ENCODE measurements around the gene CXCR2. TPM values are rescaled to one million over a fixed set of nuclear protein-coding genes. Genes with fewer than 3 reads are reported as not detected.

CXCR2 gene
- not detected for total RNA-seq
- polyA plus RNA-seq: not detected

DNA sequence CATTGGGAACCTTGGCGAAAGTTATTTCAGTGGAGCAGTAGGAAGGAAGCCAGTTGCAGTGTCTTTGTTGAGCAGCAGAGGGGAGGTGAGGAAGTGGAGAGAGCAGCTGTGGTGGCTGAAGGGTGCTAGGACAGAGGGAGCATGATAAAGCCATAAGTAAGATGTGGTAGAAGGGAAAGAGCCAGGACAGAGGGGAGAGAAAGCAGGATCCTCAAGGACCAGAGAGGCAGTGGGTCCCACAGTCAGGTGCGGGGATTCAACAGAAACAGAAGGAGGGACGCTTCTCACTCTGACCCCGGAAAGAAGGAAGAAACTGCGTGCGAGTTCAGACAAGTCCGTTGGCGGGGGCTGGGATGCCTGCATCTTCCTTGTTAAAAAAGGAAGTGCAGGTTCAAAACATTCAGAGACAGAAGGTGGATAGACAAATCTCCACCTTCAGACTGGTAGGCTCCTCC lies at the start of gene CXCR2:
TSS of gene CXCR2 (plus strand) at position 403 of the 455 bp plus-strand sequence. CDS start 8,774 bp downstream, outside the sequence.
- no peak within 1 kb of the TSS for H3K4me3 ChIP-seq (ENCODE audit: low read length in 2 of 2)
- ChIA-PET POLR2A (ENCODE audit: partially characterized antibody) (no interaction called here), CTCF (ENCODE audit: partially characterized antibody) (no interaction called here)
- DNase-seq: no peak
- H3K27me3 ChIP-seq (ENCODE audit: insufficient read depth, low read length): no peaks in the 10 kb centered on the region
- Mint-ChIP-seq H3K27ac (peak within 1 kb of the TSS in 2 of 7 donors; percentile 6 to 58), H3K4me1 (peaks cover 4 to 8% (median 5%) of the 10 kb centered on the region in 4 donors), H3K4me3 (peak within 1 kb of the TSS in 3 of 8 donors; percentile 27 to 70 (median 54)), H3K27me3 (peaks cover 13 to 26% of the 10 kb centered on the region in 2 donors), H3K9me3 (peaks cover 2 to 31% (median 19%) of the 10 kb centered on the region in 8 donors), H3K36me3 (peaks cover 0 to 6% of the 10 kb centered on the region in 2 donors)
- H3K27ac ChIP-seq (ENCODE audit: low read depth, low read length): no peak within 1 kb of the TSS
- intact Hi-C loops (cut with micrococcal nuclease): no loop called here
- peaks cover 0 to 3% of the 10 kb centered on the region in 2 donors for H3K9me3 ChIP-seq (ENCODE audit: control insufficient read depth in 1 of 2, low read length in 2 of 2)
- H3K4me1 ChIP-seq (ENCODE audit: insufficient read depth, low read length): no peaks in the 10 kb centered on the region
- H3K36me3 ChIP-seq (ENCODE audit: insufficient read depth, low read length): no peaks in the 10 kb centered on the region

- CTCF ChIA-PET (ENCODE audit: partially characterized antibody): interaction anchor here (2.2 kb wide), 1 partner anchor 8 kb away, joined by 11 read pairs; the partner anchor contains the start of gene RUFY4
- POLR2A ChIA-PET (ENCODE audit: partially characterized antibody): no interaction called here
- H3K27me3 ChIP-seq (ENCODE audit: insufficient read depth, low read length): no peaks in the 10 kb centered on the region
- H3K4me3 Mint-ChIP-seq: no peak overlapping the region
- H3K36me3 Mint-ChIP-seq: no peaks in the 10 kb centered on the region
- no peak overlapping the region for H3K27ac ChIP-seq (ENCODE audit: low read depth, low read length)
- peaks cover 0 to 2% (median 0%) of the 10 kb centered on the region in 8 donors for H3K9me3 Mint-ChIP-seq
- H3K27ac Mint-ChIP-seq: no peak overlapping the region
- H3K4me1 Mint-ChIP-seq: no peaks in the 10 kb centered on the region
- no peaks in the 10 kb centered on the region for H3K9me3 ChIP-seq (ENCODE audit: control insufficient read depth in 1 of 2, low read length in 2 of 2)
- H3K4me3 ChIP-seq (ENCODE audit: low read length in 2 of 2): no peak overlapping the region
- DNase-seq: no peak
- peaks cover 3 to 10% of the 10 kb centered on the region in 2 donors for H3K27me3 Mint-ChIP-seq
- H3K36me3 ChIP-seq (ENCODE audit: insufficient read depth, low read length): no peaks in the 10 kb centered on the region
- peaks cover 5% of the 10 kb centered on the region for H3K4me1 ChIP-seq (ENCODE audit: insufficient read depth, low read length)
- intact Hi-C loops (cut with micrococcal nuclease): no loop called here
These were observed 48.2 kb upstream of the CXCR2 start for GRCh38 chr2:218077464-218078216.

DNA sequence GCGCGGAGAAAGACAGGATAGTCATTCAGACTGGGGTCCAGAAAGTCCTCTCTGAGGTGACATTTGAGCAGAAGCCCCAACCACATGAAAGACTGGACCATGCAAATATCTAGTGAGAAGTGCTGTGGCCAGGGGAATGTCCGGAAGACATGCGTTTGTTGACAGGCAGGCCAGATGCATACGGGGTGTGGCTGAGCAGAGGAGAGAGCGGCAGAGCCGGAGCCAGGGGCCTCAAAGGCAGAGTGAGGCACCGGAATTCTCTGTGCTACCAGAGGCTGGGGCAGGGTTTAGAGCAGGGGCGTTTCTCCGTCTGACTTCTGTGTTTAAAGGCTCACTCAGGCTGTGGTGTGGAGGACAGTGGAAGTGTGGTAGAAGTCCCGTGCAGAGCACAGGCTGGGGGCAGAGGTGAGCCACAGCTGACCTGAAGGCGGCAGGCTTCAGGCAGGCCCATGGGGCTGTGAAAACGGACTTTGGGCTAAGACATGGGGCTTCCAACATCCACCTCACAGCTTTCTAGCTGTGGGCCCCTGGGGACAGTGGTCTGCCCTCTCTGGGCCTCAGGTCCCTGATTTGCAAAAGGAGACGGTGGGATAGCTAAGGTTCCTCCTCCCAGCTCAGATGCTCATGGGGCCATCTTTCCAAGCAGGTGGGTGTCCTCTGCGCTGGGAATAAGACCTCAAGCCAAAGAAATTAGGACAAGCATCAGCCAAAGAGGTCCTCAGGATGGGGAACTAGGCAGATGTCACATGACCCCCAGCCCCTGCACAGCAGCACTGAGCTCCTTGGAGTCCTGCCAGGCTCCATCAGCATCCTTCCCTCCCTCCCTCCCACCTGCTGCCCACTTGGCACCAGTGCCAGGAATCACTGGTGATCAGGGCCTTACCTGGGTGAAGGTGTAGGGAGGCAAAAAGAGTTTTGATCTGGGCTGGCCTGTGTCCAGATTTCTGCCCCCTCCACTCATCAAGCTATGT lies 45.6 kb upstream of the CXCR2 start:
- ChIA-PET CTCF (ENCODE audit: partially characterized antibody) (interaction anchor here (0.8 to 2.2 kb wide), 2 partner anchors 11 kb away, joined by 5 to 11 read pairs; partner anchors contain the start of gene RUFY4), POLR2A (ENCODE audit: partially characterized antibody) (no interaction called here)
- no peaks in the 10 kb centered on the region for H3K9me3 ChIP-seq (ENCODE audit: control insufficient read depth in 1 of 2, low read length in 2 of 2)
- Mint-ChIP-seq H3K4me3 (no peak overlapping the region), H3K27me3 (peaks cover 5 to 6% of the 10 kb centered on the region in 2 donors), H3K27ac (peak overlapping the region in 1 of 7 donors; percentile 13), H3K9me3 (peaks cover 0 to 3% (median 2%) of the 10 kb centered on the region in 8 donors), H3K36me3 (no peaks in the 10 kb centered on the region), H3K4me1 (no peaks in the 10 kb centered on the region)
- H3K27me3 ChIP-seq (ENCODE audit: insufficient read depth, low read length): no peaks in the 10 kb centered on the region
- no peak overlapping the region for H3K27ac ChIP-seq (ENCODE audit: low read depth, low read length)
- DNase-seq: no peak
- H3K4me1 ChIP-seq (ENCODE audit: insufficient read depth, low read length): no peaks in the 10 kb centered on the region
- H3K36me3 ChIP-seq (ENCODE audit: insufficient read depth, low read length): no peaks in the 10 kb centered on the region
- no peak overlapping the region for H3K4me3 ChIP-seq (ENCODE audit: low read length in 2 of 2)
- intact Hi-C loops (cut with micrococcal nuclease): no loop called here

DNA sequence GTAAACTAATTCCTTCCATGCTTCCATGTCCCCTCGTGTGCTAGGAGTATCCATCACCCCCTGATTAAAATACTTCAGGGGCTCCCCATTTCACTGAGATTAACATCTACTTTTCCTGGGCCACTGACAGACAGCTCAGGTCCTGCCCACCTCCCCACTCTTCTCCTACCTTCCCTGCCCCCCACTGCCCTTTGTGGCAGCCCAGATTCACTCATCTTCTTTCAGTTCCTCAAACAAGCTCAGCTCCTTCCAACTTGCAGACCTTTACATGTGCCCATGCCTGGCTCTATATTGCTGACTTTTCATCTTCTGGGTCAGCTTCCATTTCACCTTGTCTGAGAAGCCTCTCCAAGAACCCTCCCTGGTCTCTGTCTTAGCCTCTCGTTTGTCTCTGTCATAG lies 44.8 kb upstream of the CXCR2 start:
- Mint-ChIP-seq H3K9me3 (peaks cover 0 to 12% (median 6%) of the 10 kb centered on the region in 8 donors), H3K36me3 (peaks cover 0 to 4% of the 10 kb centered on the region in 2 donors), H3K27ac (peak overlapping the region in 1 of 7 donors; percentile 22), H3K27me3 (peaks cover 5 to 6% of the 10 kb centered on the region in 2 donors), H3K4me3 (no peak overlapping the region), H3K4me1 (no peaks in the 10 kb centered on the region)
- no peak overlapping the region for H3K27ac ChIP-seq (ENCODE audit: low read depth, low read length)
- H3K9me3 ChIP-seq (ENCODE audit: control insufficient read depth in 1 of 2, low read length in 2 of 2): no peaks in the 10 kb centered on the region
- ChIA-PET POLR2A (ENCODE audit: partially characterized antibody) (no interaction called here), CTCF (ENCODE audit: partially characterized antibody) (interaction anchor here (0.8 kb wide), 1 partner anchor 12 kb away, joined by 5 read pairs; the partner anchor contains the start of gene RUFY4)
- intact Hi-C loops (cut with micrococcal nuclease): no loop called here
- H3K4me1 ChIP-seq (ENCODE audit: insufficient read depth, low read length): no peaks in the 10 kb centered on the region
- no peaks in the 10 kb centered on the region for H3K27me3 ChIP-seq (ENCODE audit: insufficient read depth, low read length)
- H3K4me3 ChIP-seq (ENCODE audit: low read length in 2 of 2): no peak overlapping the region
- H3K36me3 ChIP-seq (ENCODE audit: insufficient read depth, low read length): no peaks in the 10 kb centered on the region
- no peak for DNase-seq

DNA sequence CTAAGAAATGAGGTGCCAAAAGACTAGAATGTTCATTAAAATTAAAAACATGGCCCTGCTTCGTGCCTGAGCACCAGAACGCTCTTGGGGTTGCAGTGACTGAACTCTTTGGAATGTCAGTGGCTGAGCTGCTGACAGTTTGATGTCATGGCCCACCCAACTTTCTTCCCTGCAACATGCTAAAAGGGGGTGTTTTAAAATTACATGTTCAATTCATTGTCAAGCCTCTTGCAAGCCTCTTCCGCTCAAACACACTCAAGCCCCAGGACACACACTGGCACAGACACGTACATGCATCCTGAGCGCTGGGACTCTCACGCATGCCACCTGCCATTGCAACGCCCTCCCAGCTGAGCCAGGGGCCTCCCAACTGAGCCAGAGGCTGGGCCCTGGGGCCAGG lies 44.1 kb upstream of the CXCR2 start:
- peaks cover 2 to 10% of the 10 kb centered on the region in 2 donors for H3K36me3 Mint-ChIP-seq
- H3K4me1 Mint-ChIP-seq: no peaks in the 10 kb centered on the region
- no peak overlapping the region for H3K4me3 Mint-ChIP-seq
- POLR2A ChIA-PET (ENCODE audit: partially characterized antibody): no interaction called here
- H3K27ac Mint-ChIP-seq: no peak overlapping the region
- Histone ChIP-seq H3K27ac (ENCODE audit: low read depth, low read length) (no peak overlapping the region), H3K36me3 (ENCODE audit: insufficient read depth, low read length) (no peaks in the 10 kb centered on the region), H3K27me3 (ENCODE audit: insufficient read depth, low read length) (no peaks in the 10 kb centered on the region), H3K4me1 (ENCODE audit: insufficient read depth, low read length) (no peaks in the 10 kb centered on the region), H3K4me3 (ENCODE audit: low read length in 2 of 2) (no peak overlapping the region), H3K9me3 (ENCODE audit: control insufficient read depth in 1 of 2, low read length in 2 of 2) (no peaks in the 10 kb centered on the region)
- peaks cover 6 to 8% of the 10 kb centered on the region in 2 donors for H3K27me3 Mint-ChIP-seq
- DNase-seq: no peak
- CTCF ChIA-PET (ENCODE audit: partially characterized antibody): no interaction called here
- intact Hi-C loops (cut with micrococcal nuclease): no loop called here
- peaks cover 0 to 18% (median 12%) of the 10 kb centered on the region in 8 donors for H3K9me3 Mint-ChIP-seq

GRCh38 chr2:218082586-218083351 lies 43.1 kb upstream of the CXCR2 start:
- Histone ChIP-seq H3K27me3 (ENCODE audit: insufficient read depth, low read length) (no peaks in the 10 kb centered on the region), H3K4me3 (ENCODE audit: low read length in 2 of 2) (no peak overlapping the region), H3K4me1 (ENCODE audit: insufficient read depth, low read length) (no peaks in the 10 kb centered on the region), H3K9me3 (ENCODE audit: control insufficient read depth in 1 of 2, low read length in 2 of 2) (no peaks in the 10 kb centered on the region), H3K36me3 (ENCODE audit: insufficient read depth, low read length) (no peaks in the 10 kb centered on the region), H3K27ac (ENCODE audit: low read depth, low read length) (no peak overlapping the region)
- CTCF ChIA-PET (ENCODE audit: partially characterized antibody): no interaction called here
- no peak for DNase-seq
- Mint-ChIP-seq H3K9me3 (peaks cover 0 to 19% (median 13%) of the 10 kb centered on the region in 8 donors), H3K4me1 (no peaks in the 10 kb centered on the region), H3K27ac (no peak overlapping the region), H3K27me3 (peaks cover 7 to 8% of the 10 kb centered on the region in 2 donors), H3K36me3 (peaks cover 2 to 10% of the 10 kb centered on the region in 2 donors), H3K4me3 (no peak overlapping the region)
- intact Hi-C loops (cut with micrococcal nuclease): no loop called here
- POLR2A ChIA-PET (ENCODE audit: partially characterized antibody): no interaction called here

Measured in CD4-positive, alpha-beta memory T cell (primary cell).